IPS-20b (cell line): ENCODE measurements around the gene BMP7.

Experiments
- H3K27ac ChIP-seq: one replicate; pipeline ENCODE4 v1.5.1; 2013; ENCODE audit warnings: low read length
- H3K27me3 ChIP-seq: 2 replicates; pipeline ENCODE4 v1.6.1; 2013; ENCODE audit warnings: mild to moderate bottlenecking, low read length, inconsistent platforms; ENCODE audit not compliant: insufficient read depth
- H3K36me3 ChIP-seq: 2 replicates; pipeline ENCODE4 v1.6.1; 2013; ENCODE audit warnings: low read depth, mild to moderate bottlenecking, inconsistent platforms, low read length, moderate library complexity; ENCODE audit not compliant: insufficient read depth
- H3K4me1 ChIP-seq: 2 replicates; pipeline ENCODE4 v1.6.1; 2013; ENCODE audit warnings: mild to moderate bottlenecking, control low read depth, inconsistent platforms, low read length, moderate library complexity; ENCODE audit not compliant: insufficient read depth
- H3K4me3 ChIP-seq: 2 replicates; pipeline ENCODE4 v1.5.1; 2013; ENCODE audit warnings: mild to moderate bottlenecking, low read length, inconsistent platforms
- H3K9ac ChIP-seq: 2 replicates; pipeline ENCODE4 v1.6.1; 2013; ENCODE audit warnings: low read depth, mild to moderate bottlenecking, inconsistent platforms, low read length, moderate library complexity
- H3K9me3 ChIP-seq: 2 replicates; pipeline ENCODE4 v1.6.1; 2013; ENCODE audit warnings: mild to moderate bottlenecking, low read depth, low read length, inconsistent platforms; ENCODE audit not compliant: insufficient read depth

The BMP7 gene

DNA sequence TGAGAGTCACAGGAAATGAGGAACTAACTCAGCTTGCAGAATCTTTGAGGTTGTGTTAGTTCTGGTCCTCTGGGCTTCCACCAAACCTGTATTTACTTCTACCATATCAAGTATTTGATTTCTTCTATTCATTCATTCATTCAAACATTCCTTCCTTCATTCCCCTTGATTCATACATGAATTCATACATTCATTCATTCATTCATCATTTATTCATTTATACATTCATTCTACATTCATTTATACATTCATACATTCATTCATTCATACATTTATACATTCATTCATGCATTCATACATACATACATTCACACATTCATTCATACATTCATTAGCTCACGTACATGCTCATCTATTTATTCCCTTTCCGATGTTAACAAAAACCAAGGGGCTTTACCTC, 120.3 kb downstream of the BMP7 start:
- Histone ChIP-seq H3K4me1 (no peaks in the 10 kb centered on the region), H3K36me3 (no peaks in the 10 kb centered on the region), H3K27me3 (no peaks in the 10 kb centered on the region), H3K4me3 (no peak overlapping the region), H3K9me3 (no peaks in the 10 kb centered on the region), H3K9ac (no peak overlapping the region), H3K27ac (no peak overlapping the region)

DNA sequence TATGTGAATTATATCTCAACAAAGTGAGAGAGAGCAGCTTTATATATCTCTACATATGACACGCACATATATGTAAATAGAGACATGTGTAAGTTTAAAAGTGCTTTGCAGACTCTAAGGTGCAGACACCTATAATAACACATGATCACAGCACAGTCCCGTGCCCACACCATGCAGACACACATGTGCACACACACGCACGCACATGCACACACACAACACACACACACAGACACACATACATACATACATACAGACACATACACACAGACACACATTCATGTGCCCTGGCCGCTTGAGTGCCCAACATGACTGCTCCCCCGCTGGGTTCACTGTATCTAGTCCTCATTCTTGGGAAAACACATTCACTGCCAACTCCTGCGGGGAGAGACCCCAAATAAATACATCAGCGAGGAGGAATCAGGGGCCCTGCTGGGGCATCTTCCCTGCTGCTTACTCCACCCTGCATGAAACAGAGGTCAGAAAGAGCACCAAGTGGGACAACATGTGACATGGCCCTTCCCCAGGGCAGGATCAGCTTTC, 121.3 kb downstream of the BMP7 start:
- Histone ChIP-seq H3K27me3 (no peaks in the 10 kb centered on the region), H3K27ac (no peak overlapping the region), H3K9ac (no peak overlapping the region), H3K9me3 (no peaks in the 10 kb centered on the region), H3K4me3 (no peak overlapping the region), H3K4me1 (no peaks in the 10 kb centered on the region), H3K36me3 (no peaks in the 10 kb centered on the region)

DNA sequence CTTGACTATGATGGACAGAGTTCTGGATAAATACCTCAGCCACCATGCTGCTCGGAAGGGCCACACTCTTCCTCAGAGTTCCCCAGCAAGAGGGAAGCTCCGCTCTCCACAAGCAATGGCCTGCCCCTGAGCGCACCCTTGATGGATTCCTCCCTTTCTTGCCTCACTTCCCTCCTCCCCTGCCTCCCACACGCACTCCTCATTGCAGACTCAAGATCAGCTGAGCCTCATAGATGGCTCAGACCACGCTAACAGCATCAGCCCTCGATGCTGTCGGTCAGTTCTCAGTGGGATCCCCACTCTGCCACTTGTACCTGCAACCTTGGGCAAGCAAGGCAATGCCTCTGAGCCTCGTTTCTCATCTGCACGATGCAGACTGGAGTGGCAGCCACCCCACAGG, 123.3 kb downstream of the BMP7 start:
- no peaks in the 10 kb centered on the region for H3K27me3 ChIP-seq
- no peak overlapping the region for H3K27ac ChIP-seq
- no peaks in the 10 kb centered on the region for H3K9me3 ChIP-seq
- H3K4me3 ChIP-seq, result no peak overlapping the region
- H3K4me1 ChIP-seq, result no peaks in the 10 kb centered on the region
- no peak overlapping the region for H3K9ac ChIP-seq
- H3K36me3 ChIP-seq, result no peaks in the 10 kb centered on the region

DNA sequence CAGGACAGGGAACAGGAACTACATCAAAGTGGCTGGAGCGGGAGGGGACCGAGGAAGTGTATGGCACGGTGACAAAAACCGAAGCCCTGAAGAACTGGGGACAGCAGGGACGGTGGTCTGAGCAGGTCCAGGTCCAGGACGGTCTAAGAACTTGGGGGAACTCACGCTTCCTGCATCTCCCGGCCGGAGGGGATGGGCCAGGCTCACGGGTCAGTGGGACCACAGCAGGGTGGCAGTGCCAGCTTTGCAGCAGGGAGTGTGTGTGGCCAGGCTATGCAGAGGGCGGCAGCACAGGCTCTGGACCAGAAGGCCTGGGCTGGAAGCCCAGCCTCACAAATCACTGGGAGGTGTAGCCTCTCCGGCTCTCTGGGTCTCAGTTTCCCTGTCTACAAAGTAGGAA, 123.8 kb downstream of the BMP7 start:
- no peak overlapping the region for H3K9ac ChIP-seq
- H3K27ac ChIP-seq, result no peak overlapping the region
- H3K4me1 ChIP-seq, result no peaks in the 10 kb centered on the region
- no peaks in the 10 kb centered on the region for H3K9me3 ChIP-seq
- H3K27me3 ChIP-seq, result no peaks in the 10 kb centered on the region
- H3K4me3 ChIP-seq, result no peak overlapping the region
- H3K36me3 ChIP-seq, result no peaks in the 10 kb centered on the region

DNA sequence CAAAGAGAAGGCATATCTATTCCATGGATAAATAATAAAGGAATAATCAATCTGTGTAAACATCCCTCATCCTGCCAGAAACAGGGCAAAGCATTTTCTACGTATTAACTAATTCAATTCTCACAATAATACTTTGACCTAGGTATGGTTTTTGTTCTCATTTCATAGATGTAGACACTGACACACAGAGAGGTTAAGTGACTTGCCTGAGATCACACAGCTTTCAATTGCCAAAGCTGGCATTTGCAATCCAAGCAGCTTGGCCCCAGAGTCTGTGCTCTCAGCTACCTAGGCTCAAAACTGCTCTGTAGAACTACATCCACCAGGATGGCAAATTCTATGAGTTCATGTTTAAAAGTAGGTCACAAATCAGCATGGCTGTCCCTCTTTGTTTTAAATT, 124.9 kb downstream of the BMP7 start:
- Histone ChIP-seq H3K4me3 (no peak overlapping the region), H3K27ac (no peak overlapping the region)

DNA sequence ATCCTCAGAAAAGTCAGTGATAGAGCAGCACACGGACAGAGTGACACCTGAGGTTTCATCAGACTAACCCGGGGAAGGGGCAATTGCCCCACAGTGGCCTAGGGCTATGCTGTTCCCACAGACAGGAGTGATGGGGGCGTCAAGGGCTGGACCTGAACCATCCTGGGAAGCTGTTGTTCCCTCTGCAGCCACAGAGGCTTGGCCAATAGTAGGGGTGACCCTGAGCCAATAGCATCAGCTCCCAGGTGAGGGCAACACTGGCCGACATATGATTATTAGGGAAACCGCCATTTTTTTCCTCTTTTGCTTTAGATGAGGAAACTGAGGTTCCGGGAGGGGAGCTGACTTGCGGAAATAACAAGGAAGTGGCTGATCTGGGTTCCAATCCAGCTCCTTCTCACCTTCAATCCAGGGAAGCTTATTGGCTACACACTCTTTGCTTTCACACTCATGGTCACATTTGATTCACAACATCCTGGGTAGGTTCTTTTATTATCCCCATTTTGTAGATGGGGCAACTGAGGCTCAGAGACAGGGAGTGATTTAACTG, 126.0 kb downstream of the BMP7 start:
- Histone ChIP-seq H3K36me3 (no peaks in the 10 kb centered on the region), H3K9me3 (no peaks in the 10 kb centered on the region), H3K27me3 (no peaks in the 10 kb centered on the region), H3K9ac (no peak overlapping the region), H3K27ac (no peak overlapping the region), H3K4me1 (no peaks in the 10 kb centered on the region), H3K4me3 (no peak overlapping the region)

More for the DNA sequence above, 124.9 kb downstream of the BMP7 start:
- H3K9me3 ChIP-seq, result no peaks in the 10 kb centered on the region
- H3K27me3 ChIP-seq, result no peaks in the 10 kb centered on the region
- no peak overlapping the region for H3K9ac ChIP-seq
- no peaks in the 10 kb centered on the region for H3K36me3 ChIP-seq
- no peaks in the 10 kb centered on the region for H3K4me1 ChIP-seq

DNA sequence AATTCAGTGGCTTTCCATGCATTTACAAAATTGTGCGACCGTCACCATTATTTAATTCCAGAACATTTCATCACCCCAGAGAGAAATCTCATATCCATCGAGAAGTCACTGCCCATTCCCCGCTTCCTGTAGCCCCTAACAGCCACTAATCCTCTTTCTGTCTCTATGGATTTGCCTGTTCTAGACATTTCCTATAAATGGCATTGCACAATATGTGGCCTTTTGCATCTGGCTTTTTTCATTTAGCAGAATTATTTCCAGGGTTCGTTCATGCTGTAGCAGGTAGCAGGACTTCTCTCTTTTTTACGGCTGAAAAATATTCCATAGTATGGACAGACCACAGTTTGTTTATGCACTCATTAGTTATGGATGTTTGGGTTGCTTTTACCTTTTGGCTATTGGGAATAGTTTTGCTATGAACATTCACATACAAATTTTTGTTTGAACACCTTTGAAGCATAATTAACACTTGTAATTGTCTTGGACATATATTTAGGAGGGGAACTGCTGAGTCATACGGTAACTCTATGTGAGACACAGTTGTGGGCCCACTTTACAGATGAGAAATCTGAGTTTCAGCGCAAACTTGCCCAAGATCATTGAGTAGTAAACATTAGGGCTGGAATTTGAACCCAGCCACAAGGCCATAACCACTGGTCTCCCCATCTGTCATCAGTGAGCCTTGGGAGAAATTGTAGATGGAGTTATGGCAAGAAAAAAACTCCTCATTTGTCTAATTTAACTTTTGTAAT, 126.9 kb downstream of the BMP7 start:
- Histone ChIP-seq H3K27ac (no peak overlapping the region), H3K9me3 (no peaks in the 10 kb centered on the region), H3K36me3 (no peaks in the 10 kb centered on the region), H3K4me3 (no peak overlapping the region), H3K9ac (no peak overlapping the region), H3K27me3 (no peaks in the 10 kb centered on the region), H3K4me1 (no peaks in the 10 kb centered on the region)

DNA sequence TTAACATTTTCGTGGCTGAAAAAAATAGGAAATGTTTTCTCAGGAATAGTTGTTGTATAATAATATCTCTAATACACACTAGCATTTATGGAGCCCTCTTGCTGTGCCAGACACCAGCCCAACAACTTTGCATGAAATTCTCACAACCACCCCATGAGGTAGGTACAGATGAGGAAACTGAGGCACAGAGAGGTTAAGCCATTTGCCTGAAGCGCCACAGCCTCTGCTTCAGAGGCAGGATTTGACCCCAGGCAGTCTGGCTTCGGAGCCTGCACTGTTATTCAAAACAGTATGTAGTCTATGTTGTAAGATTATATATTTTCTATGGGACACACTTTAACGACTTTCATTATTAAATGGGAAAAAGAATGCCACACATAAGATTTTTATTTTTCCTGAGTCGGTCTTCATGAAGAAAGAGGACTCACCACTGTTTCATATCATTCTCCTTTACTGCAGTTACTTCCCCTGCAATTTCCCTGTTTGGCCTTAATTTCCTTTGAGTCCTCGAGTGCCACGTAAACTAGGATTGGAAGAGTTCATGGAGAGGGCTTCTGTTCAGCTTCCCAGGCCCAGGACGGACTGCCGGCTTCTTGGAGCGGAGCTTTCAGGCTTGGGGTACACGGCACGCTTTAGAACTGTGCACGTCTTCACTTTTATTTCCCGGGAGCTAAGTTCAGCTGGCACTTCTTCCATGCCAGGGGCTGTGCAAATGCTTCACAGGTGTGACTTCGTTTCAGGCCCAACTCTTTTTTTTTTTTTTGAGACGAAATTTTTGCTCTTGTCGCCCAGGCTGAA, 128.0 kb downstream of the BMP7 start:
- Histone ChIP-seq H3K27ac (no peak overlapping the region), H3K4me3 (no peak overlapping the region), H3K27me3 (no peaks in the 10 kb centered on the region; the same call in 1 of the 2 replicates), H3K9ac (no peak overlapping the region), H3K36me3 (no peaks in the 10 kb centered on the region), H3K4me1 (no peaks in the 10 kb centered on the region), H3K9me3 (no peaks in the 10 kb centered on the region)

DNA sequence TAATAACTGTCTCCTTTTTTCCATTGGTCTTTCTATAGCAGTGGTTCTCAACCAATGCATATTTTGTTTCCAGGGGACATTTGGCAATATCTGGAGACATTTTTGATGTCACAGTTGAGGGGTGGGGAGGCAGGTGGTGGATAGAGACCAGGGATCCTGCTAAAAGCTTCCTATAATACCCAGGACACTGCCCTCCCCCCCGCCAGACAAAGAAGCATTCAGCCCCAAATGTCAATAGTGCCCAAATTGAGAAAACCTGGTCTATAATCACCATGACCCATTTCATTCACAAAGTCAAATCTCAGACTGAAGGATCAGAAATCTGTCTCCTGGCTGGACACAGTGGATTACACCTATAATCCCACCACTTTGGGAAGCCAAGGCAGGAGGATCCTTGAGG, 128.8 kb downstream of the BMP7 start:
- no peak overlapping the region for H3K27ac ChIP-seq
- no peaks in the 10 kb centered on the region for H3K36me3 ChIP-seq
- no peaks in the 10 kb centered on the region for H3K4me1 ChIP-seq
- H3K4me3 ChIP-seq, result no peak overlapping the region
- H3K9me3 ChIP-seq, result no peaks in the 10 kb centered on the region
- H3K27me3 ChIP-seq, result no peaks in the 10 kb centered on the region; the same call in 1 of the 2 replicates
- H3K9ac ChIP-seq, result no peak overlapping the region

DNA sequence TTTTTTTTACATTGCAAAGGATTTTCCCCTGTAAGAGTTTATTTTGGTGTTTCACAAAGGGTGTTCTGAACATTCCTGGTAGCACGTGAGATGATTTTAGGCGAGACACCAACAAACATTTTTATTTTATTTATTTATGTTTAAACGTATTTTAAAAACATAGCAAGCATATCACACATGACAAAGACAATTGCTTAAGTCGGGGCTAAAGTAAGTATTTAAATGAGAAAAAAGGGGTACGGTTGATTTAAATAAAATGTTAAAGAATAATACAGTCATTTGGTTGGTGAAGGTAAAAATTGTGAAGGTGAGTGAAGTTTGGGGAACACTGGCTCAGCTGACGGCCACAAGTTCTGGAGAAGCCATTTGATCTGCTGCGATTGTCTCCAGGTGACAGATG, 129.7 kb downstream of the BMP7 start:
- H3K27ac ChIP-seq, result no peak overlapping the region
- H3K4me3 ChIP-seq, result no peak overlapping the region
- H3K27me3 ChIP-seq, result no peaks in the 10 kb centered on the region; the same call in 1 of the 2 replicates
- no peak overlapping the region for H3K9ac ChIP-seq
- no peaks in the 10 kb centered on the region for H3K4me1 ChIP-seq
- H3K9me3 ChIP-seq, result no peaks in the 10 kb centered on the region
- H3K36me3 ChIP-seq, result no peaks in the 10 kb centered on the region

DNA sequence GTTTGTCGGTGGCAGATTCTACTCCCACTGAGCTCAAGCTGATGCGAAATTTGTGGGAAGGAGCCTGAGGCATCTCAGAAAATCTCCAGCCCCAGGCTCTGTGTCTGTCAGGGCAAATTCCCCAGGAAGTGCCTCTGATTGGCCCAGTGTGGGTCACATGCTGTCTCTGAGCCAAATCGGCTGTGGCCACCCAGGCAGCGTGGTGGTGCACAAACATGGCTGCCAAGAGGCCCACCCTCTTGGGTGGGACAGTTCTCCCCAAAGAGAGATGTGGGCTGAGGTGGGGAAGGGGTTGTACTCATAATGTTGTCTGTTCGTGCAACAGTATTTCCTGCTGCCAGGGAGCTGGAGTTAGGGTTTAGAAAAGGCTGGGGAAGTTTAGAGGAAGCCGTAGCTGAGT, 130.6 kb downstream of the BMP7 start:
- H3K36me3 ChIP-seq, result no peaks in the 10 kb centered on the region
- no peak overlapping the region for H3K9ac ChIP-seq
- H3K27me3 ChIP-seq, result no peaks in the 10 kb centered on the region; the same call in 1 of the 2 replicates
- H3K4me3 ChIP-seq, result no peak overlapping the region
- H3K4me1 ChIP-seq, result no peaks in the 10 kb centered on the region
- no peaks in the 10 kb centered on the region for H3K9me3 ChIP-seq
- H3K27ac ChIP-seq, result no peak overlapping the region
